Fibroblast of lung (primary cell): ENCODE measurements around the gene DEPDC5. TPM values are rescaled to one million over a fixed set of nuclear protein-coding genes. Genes with fewer than 3 reads are reported as not detected.
A peak's percentile ranks its signal among the peaks of the same experiment; 100 is the strongest.

ENCODE experiments used
- DNase-seq, 2 donors: peaks; one replicate each; pipeline versions ENCODE4 v3.0.0 to v3.0.0-alpha.2; 2010; ENCODE audit warnings: low read depth in 2 of 2
- H2AFZ ChIP-seq: 2 replicates; pipeline ENCODE4 v1.5.1; 2012; ENCODE audit warnings: low read length, control low read depth, inconsistent platforms
- H3K27ac ChIP-seq: 2 replicates; pipeline ENCODE4 v1.5.1; 2011; ENCODE audit warnings: low read length, control low read depth; ENCODE audit not compliant: insufficient read depth
- H3K27me3 ChIP-seq: 2 replicates; pipeline ENCODE4 v1.5.1; 2011; ENCODE audit warnings: mild to moderate bottlenecking, low read length; ENCODE audit not compliant: control insufficient read depth, insufficient read depth
- H3K36me3 ChIP-seq: 2 replicates; pipeline ENCODE4 v1.5.1; 2011; ENCODE audit warnings: low read length; ENCODE audit not compliant: control insufficient read depth, insufficient read depth
- H3K4me1 ChIP-seq: 2 replicates; pipeline ENCODE4 v1.5.1; 2011; ENCODE audit warnings: low read length; ENCODE audit not compliant: control insufficient read depth, insufficient read depth; ENCODE audit errors: extremely low read depth
- H3K4me2 ChIP-seq: 2 replicates; pipeline ENCODE4 v1.5.1; 2011; ENCODE audit warnings: low read length, control low read depth; ENCODE audit not compliant: insufficient read depth; ENCODE audit errors: extremely low read depth
- H3K4me3 ChIP-seq, 4 experiments: fragments of 200-600 bp in 1 of 4; sonication (generic) in 1 of 4; replicated peaks in 1 of 4; 2 replicates each; pipeline ENCODE4 v1.5.1; 2011 to 2016; ENCODE audit warnings: low read length in 4 of 4, low read depth in 3 of 4, mild to moderate bottlenecking in 3 of 4, control low read depth in 2 of 4, inconsistent platforms in 1 of 4, mixed read lengths in 1 of 4; ENCODE audit not compliant: insufficient read depth in 1 of 4; ENCODE audit errors: control extremely low read depth in 1 of 4
- H3K79me2 ChIP-seq: 2 replicates; pipeline ENCODE4 v1.5.1; 2012; ENCODE audit warnings: mild to moderate bottlenecking, low read length, inconsistent platforms; ENCODE audit not compliant: control insufficient read depth, insufficient read depth
- H3K9ac ChIP-seq: 2 replicates; pipeline ENCODE4 v1.5.1; 2011; ENCODE audit warnings: mild to moderate bottlenecking, low read length, control low read depth; ENCODE audit not compliant: insufficient read depth
- H3K9me3 ChIP-seq: 2 replicates; pipeline ENCODE4 v1.5.1; 2012; ENCODE audit warnings: low read depth, low read length; ENCODE audit not compliant: control insufficient read depth, insufficient read depth
- H4K20me1 ChIP-seq: 2 replicates; pipeline ENCODE4 v1.5.1; 2011; ENCODE audit warnings: low read length; ENCODE audit not compliant: control insufficient read depth, insufficient read depth; ENCODE audit errors: extremely low read depth
- CTCF ChIP-seq, 2 donors: IDR thresholded peaks in 1 of 2; conservative IDR thresholded peaks in 1 of 2; 1 replicate in 1 of 2; 2 replicates in 1 of 2; pipeline ENCODE4 v1.5.1; 2011 to 2012; ENCODE audit warnings: low read length in 2 of 2, control low read depth in 1 of 2, inconsistent platforms in 1 of 2, low read depth in 1 of 2, mild to moderate bottlenecking in 1 of 2
- EZH2 ChIP-seq: IDR thresholded peaks from 2 replicates; pipeline ENCODE4 v1.5.1; 2012; ENCODE audit warnings: low read length, control low read depth, mild to moderate bottlenecking; ENCODE audit errors: missing control alignments
- polyA plus RNA-seq, 2 donors: library from polyadenylated mRNA; depleted of rRNA in 1 of 2; stranded (reverse) in 1 of 2; unstranded in 1 of 2; fragments of >200 nt; gene quantifications; 2 replicates each; pipeline ENCODE4 v1.2.1, GENCODE V29; 2011 to 2012; ENCODE audit warnings: missing spikeins in 1 of 2
- total RNA-seq: library from RNA; depleted of rRNA; stranded (reverse); fragments of >200 nt; gene quantifications from 2 replicates; pipeline ENCODE4 v1.2.1, GENCODE V29; 2014

The DEPDC5 gene
- total and polyA plus RNA-seq, 2 donors (not counting 1 experiment from before 2014, with no cell fraction given): 10.4 to 10.7 TPM

GRCh38 chr22:31925056-31925455 is 171.2 kb downstream of the DEPDC5 start:
- Histone ChIP-seq H4K20me1 (no peaks in the 10 kb centered on the region), H3K4me2 (no peak overlapping the region), H3K4me1 (no peaks in the 10 kb centered on the region), H3K9ac (no peak overlapping the region), H3K79me2 (no peaks in the 10 kb centered on the region), H3K27ac (no peak overlapping the region), H3K27me3 (no peaks in the 10 kb centered on the region), H2AFZ (no peak overlapping the region), H3K4me3 (no peak overlapping the region), H3K36me3 (no peaks in the 10 kb centered on the region), H3K9me3 (no peaks in the 10 kb centered on the region)
- no peak for TF ChIP-seq EZH2
- no peak for TF ChIP-seq CTCF (conservative IDR thresholded peaks at IDR 0.05 in 1 of 2, IDR thresholded peaks at IDR 0.05 in 1 of 2; ENCODE audit: low read depth in 1 of 2, low read length in 2 of 2)
- no peak for DNase-seq

- DNase-seq: no peak
- H3K9ac ChIP-seq: no peak overlapping the region
- no peaks in the 10 kb centered on the region for H3K79me2 ChIP-seq
- TF ChIP-seq CTCF (conservative IDR thresholded peaks at IDR 0.05 in 1 of 2, IDR thresholded peaks at IDR 0.05 in 1 of 2; ENCODE audit: low read depth in 1 of 2, low read length in 2 of 2) (no peak), EZH2 (no peak)
- H3K4me1 ChIP-seq: no peaks in the 10 kb centered on the region
- H3K27ac ChIP-seq: no peak overlapping the region
- no peaks in the 10 kb centered on the region for H4K20me1 ChIP-seq
- no peaks in the 10 kb centered on the region for H3K27me3 ChIP-seq
- H2AFZ ChIP-seq: no peak overlapping the region
- no peaks in the 10 kb centered on the region for H3K36me3 ChIP-seq
- H3K4me2 ChIP-seq: no peak overlapping the region
- H3K9me3 ChIP-seq: no peaks in the 10 kb centered on the region
- H3K4me3 ChIP-seq: no peak overlapping the region
Measured at GRCh38 chr22:31926024-31926423, 172.2 kb downstream of the DEPDC5 start.

GRCh38 chr22:31926969-31927368 is 173.2 kb downstream of the DEPDC5 start:
- no peak overlapping the region for H3K4me2 ChIP-seq
- H3K4me1 ChIP-seq: no peaks in the 10 kb centered on the region
- TF ChIP-seq EZH2: no peak
- no peak for TF ChIP-seq CTCF (conservative IDR thresholded peaks at IDR 0.05 in 1 of 2, IDR thresholded peaks at IDR 0.05 in 1 of 2; ENCODE audit: low read depth in 1 of 2, low read length in 2 of 2)
- no peaks in the 10 kb centered on the region for H3K36me3 ChIP-seq
- H3K9me3 ChIP-seq: no peaks in the 10 kb centered on the region
- no peaks in the 10 kb centered on the region for H3K27me3 ChIP-seq
- H4K20me1 ChIP-seq: no peaks in the 10 kb centered on the region
- no peaks in the 10 kb centered on the region for H3K79me2 ChIP-seq
- H3K27ac ChIP-seq: no peak overlapping the region
- H2AFZ ChIP-seq: no peak overlapping the region
- peak in 1 of 2 donors; percentile 21 for DNase-seq
- no peak overlapping the region for H3K4me3 ChIP-seq
- H3K9ac ChIP-seq: no peak overlapping the region
